ENCODE results near the gene STEAP1B.

DNA sequence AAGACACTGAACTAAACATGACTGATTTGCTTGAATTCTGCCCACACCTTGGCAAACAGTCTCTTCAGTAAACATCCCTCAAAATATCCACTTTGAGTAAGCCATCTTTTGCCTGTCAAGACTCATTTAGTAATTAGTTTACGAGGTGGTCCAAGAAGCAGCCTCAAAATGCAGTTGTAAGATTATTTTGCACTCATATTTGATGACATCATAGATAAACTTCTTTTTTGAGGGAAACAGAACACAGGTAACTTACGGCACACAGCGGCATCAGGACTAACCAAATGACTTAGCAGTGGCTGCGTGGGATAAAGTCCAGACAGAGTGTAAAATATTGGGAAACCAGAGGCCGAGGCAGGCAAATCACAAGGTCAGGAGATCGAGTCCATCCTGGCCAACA, 41.8 kb upstream of the STEAP1B start:
- TF ChIP-seq EZH2 (IDR thresholded peaks at IDR 0.05; ENCODE audit: borderline replicate concordance) = no peak
- TF ChIP-seq, protein P1, sequence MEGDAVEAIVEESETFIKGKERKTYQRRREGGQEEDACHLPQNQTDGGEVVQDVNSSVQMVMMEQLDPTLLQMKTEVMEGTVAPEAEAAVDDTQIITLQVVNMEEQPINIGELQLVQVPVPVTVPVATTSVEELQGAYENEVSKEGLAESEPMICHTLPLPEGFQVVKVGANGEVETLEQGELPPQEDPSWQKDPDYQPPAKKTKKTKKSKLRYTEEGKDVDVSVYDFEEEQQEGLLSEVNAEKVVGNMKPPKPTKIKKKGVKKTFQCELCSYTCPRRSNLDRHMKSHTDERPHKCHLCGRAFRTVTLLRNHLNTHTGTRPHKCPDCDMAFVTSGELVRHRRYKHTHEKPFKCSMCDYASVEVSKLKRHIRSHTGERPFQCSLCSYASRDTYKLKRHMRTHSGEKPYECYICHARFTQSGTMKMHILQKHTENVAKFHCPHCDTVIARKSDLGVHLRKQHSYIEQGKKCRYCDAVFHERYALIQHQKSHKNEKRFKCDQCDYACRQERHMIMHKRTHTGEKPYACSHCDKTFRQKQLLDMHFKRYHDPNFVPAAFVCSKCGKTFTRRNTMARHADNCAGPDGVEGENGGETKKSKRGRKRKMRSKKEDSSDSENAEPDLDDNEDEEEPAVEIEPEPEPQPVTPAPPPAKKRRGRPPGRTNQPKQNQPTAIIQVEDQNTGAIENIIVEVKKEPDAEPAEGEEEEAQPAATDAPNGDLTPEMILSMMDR (IDR thresholded peaks at IDR 0.05; ENCODE audit: poor library complexity) = no peak

Measured in hepatocyte (in vitro differentiated cells).